Activated CD4-positive, CD25-positive, alpha-beta regulatory T cell treated with anti-CD3 and anti-CD28 coated beads, Interleukin-2, amount 50 U/mL, for 24 hours (primary cell): ENCODE results near the gene ZNF296.
A peak's percentile ranks its signal among the peaks of the same experiment; 100 is the strongest.
"Not testable (repeated sequence)": the region's sequence is repeated elsewhere in the genome, so short reads cannot be mapped to it uniquely, and the experiment has no call there.

Source experiments
- ATAC-seq, 2 donors: fragments of 150-1000 bp; cut with Tn5 transposase; one replicate each; pipeline ENCODE4 v1.10.0; 2021; ENCODE audit warnings: mild to moderate bottlenecking in 1 of 2, moderate library complexity in 1 of 2

ZNF296 gene

GRCh38 chr19:45076029-45076850 lies at the start of gene ZNF296:
ZNF296 (minus strand) TSS chr19:45076478; CDS start chr19:45076373, 105 bp downstream.
- ATAC-seq = peak; percentile 85 to 87

- no peak for ATAC-seq
These were observed 49.1 kb upstream of the ZNF296 start for GRCh38 chr19:45125360-45125759.

- ATAC-seq = no peak
These were observed 47.7 kb upstream of the ZNF296 start for GRCh38 chr19:45124021-45124420.

- no peak for ATAC-seq
These were observed 47.2 kb upstream of the ZNF296 start for GRCh38 chr19:45123440-45123850.

DNA sequence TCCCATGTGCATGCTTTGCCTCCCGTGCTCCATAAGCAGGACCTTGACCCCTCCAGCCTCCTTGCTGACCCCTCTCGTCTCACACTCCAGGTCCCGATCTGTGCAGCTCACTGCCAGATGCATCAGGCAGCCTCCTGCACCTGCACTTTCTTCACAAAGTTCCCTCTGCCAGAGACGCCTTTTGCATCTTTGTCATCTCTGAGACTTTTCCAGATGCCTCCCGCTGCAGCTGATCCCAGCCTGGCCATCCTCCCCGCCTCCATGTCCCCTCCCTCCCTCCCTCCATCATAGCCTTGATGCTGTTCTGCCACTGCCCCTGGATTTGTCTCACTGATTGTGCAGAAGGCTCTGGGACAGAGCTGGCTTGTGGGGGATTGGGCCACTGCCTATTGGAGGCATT lies 46.6 kb upstream of the ZNF296 start:
- ATAC-seq = no peak

DNA sequence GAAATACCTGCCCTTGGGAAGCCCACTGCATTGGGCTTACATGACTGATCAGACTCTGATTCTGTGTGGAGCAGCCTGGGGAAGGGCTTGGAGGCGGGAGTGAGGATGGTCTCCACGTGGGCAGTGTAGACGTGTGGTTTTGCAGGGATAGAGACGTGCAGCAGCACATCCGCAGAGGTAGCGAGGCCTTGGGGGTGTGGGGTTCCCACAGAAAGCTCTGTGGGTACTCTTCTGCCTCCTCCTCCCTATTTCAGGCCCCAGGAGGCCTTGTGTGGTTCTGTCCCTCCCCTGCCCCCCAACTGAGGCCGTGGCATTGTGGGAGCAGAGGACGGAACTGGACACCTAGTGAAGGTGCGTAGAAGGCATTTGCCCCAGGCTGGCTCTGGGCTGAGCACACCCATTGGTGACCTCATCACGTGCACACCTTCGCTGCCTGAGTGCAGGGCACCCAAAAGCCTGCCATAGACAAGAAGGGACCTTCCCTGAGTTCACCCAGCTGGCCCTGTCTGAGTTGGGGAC lies 45.6 kb upstream of the ZNF296 start:
- ATAC-seq = no peak

DNA sequence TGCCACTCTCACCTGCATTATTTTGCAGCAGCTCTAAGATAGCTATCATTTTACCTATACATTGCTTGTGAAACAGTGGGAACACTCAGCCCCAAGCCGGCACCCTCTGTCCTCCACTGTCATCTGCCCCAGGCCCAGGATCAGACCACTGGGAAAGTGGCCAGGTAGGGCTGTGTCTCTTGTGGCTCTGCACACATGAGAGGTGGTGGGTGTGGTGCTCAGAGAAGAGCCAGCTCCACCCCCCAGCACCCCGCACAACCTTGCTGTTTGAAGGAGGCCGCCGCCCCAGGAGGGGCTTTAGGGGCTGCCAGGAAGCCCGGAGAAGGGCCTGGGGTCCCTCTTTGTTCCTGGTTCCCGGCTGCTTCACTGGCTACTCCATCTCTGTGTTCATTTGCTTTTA lies 43.3 kb upstream of the ZNF296 start:
- no peak for ATAC-seq

DNA sequence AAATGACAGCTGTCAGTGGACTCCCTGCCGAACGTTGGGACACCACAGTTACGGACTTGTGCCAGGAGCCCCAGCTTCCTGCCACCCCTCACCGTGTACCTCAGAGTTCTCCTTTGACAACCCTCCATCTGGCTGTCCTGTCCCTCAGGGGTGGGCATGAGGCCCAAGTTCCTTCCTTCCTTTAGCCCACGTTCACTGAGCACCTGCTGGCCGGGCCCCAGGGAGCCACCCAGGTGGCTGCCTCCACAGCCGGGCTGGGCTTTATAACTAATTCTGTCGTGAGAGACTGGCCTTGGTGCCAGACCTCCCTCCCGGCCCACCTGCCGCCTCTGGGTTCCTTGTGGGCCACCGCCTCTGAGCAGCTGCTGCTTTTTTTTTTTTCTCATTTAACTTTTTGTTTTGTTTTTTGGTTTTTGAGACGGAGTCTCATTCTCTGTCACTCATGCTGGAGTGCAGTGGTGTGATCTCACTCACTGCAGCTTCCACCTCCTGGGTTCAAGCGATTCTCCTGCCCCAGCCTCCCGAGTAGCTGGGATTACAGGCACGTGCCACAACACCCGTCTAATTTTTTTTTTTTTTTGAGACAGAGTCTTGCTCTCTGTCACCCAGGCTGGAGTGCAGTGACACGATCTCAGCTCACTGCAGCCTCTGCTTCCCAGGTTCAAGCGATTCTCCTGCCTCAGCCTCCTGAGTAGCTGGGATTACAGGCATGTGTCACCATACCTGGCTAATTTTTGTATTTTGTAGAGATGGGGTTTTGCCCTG lies 42.5 kb upstream of the ZNF296 start:
- not testable (repeated sequence) for ATAC-seq

DNA sequence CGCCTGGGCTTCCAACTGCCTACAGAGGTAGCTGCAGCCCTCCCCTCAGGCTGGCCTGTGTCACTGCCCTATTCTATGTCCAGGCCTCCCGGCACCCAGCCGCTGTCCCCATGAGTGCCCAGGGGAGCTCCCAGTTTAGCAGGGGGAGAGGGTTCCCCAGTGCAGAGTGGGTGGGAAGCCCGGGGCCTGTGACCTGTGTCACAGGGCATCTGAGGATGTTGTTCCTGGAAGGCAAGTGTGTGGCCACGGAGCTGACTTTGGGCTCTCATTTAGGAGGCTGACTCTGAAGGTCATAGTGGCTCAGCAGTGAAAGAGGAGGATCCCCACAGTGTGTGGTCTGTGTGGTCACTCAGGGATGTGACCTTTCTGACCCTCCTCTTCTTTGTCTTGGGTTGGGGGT lies 41.8 kb upstream of the ZNF296 start:
- no peak for ATAC-seq

GRCh38 chr19:45117671-45118070 lies 41.4 kb upstream of the ZNF296 start:
- ATAC-seq = no peak

DNA sequence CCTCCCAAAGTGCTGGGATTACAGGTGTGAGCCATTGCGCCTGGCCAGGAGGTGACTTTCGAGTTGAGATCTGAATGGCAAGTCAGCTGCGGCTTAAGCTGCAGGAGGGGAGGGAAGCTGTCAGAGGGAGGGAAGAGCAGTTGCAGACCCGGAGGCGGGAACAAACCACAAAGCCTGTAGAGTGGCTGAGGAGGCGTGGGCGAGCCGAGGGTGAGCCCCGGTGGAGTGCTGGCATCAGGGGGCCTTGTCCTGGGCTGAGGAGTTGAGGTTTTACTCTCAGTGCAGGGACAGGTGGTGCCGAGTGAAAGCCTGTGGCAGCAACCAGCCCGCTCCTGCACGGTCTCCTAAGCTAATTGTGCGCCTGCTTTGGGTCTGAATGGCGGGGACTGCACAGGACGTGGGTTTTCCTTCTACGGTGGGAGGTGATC lies 40.9 kb upstream of the ZNF296 start:
- peak; percentile 71 to 80 for ATAC-seq

- ATAC-seq = no peak
These were observed 39.7 kb upstream of the ZNF296 start for GRCh38 chr19:45115809-45116615.

GRCh38 chr19:45114116-45114515 lies 37.8 kb upstream of the ZNF296 start:
- ATAC-seq = no peak

DNA sequence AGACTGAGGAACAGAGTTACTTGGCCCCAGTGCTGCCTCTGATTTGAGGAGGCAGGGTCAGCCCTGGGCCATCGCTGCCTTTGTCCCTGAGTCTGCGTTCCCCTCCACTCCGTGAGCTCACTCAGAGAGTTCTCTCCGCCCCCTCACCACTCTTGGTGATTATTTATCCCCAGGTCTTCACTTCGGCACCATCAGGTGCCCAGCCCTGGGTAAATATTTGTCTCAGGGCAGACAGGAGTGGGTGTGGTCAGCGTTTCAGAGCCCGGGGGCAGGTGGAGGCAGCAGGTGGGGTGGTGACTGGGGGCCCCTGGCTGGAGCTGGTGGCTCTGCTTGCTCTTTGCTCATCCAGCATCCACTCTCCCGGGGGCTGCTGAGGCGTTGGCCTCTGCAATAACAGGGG lies 37.4 kb upstream of the ZNF296 start:
- ATAC-seq = no peak

DNA sequence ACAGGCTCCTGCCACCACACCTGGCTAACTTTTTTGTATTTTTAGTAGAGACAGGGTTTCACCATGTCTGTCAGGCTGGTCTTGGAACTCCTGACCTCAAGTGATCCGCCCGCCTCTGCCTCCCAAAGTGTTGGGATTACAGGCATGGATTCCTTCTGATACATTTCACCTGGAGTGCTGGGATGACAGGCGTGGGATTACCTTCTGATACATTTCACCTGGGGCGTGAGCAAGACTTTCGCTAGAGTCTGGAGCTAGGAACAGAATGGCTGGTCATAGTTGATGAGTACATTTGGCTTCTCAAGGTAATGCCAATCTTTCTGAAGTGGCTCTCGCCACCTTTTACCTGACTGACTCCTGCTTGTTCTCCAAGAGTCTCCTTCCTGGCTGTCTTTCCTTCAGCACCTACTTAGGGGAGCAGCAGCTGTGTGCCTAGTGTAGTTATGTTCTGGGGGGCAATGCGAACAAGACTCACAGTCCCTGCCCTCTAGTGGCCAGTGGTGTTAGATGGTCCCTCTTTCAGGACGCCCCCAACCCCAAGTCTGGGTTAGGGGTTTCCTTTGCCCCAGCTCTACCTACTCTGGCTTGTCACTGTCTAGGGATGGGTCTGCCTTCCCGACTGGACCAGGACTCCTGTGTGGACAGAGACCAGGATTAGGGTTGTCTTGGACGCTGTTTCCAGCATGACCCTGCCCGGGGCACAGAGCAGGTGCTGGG lies 36.0 kb upstream of the ZNF296 start:
- ATAC-seq = no peak

- peak in 1 of 2 donors; percentile 53 for ATAC-seq
These were observed 34.6 kb upstream of the ZNF296 start for GRCh38 chr19:45110851-45111266.

DNA sequence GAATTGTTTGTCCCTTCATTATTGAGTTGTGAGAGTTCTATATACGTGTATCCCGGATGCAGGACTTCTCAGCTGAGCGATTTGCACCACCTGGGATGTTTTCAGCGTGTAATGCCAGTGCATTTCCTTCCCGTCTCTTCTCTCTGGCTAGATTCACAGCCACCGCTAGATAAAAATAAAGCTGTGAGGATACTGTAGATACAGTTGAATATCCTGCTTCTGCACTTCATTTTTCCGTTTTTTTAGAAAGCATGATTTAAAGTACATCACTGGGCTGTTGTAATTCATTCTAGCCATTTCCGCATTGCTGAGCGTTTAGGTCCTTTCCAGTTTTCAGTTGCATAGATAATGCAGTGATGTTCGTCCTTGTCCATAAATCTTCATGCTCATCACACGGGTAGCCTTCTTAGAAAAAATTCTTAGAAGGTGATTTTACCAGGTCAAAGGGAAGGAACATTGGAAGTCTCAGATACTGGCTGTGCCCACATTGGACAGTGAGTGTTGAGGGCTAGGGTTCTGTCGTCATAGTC lies 31.4 kb upstream of the ZNF296 start:
- ATAC-seq = no peak

- ATAC-seq = not testable (repeated sequence)
These were observed 30.1 kb upstream of the ZNF296 start for GRCh38 chr19:45106363-45106762.

- no peak for ATAC-seq
These were observed 28.5 kb upstream of the ZNF296 start for GRCh38 chr19:45104658-45105349.

GRCh38 chr19:45103508-45104319 lies 27.4 kb upstream of the ZNF296 start:
- peak in 1 of 2 donors; percentile 12 for ATAC-seq
